GM19025 (cell line): ENCODE measurements around the gene PRKAG2.

Source experiments
- ATAC-seq: cut with Tn5 transposase; IDR thresholded peaks from one replicate; pipeline ENCODE4 v1.9.1; 2021; ENCODE audit warnings: mild to moderate bottlenecking, low read depth, moderate library complexity; ENCODE audit not compliant: unreplicated experiment

The PRKAG2 gene

DNA sequence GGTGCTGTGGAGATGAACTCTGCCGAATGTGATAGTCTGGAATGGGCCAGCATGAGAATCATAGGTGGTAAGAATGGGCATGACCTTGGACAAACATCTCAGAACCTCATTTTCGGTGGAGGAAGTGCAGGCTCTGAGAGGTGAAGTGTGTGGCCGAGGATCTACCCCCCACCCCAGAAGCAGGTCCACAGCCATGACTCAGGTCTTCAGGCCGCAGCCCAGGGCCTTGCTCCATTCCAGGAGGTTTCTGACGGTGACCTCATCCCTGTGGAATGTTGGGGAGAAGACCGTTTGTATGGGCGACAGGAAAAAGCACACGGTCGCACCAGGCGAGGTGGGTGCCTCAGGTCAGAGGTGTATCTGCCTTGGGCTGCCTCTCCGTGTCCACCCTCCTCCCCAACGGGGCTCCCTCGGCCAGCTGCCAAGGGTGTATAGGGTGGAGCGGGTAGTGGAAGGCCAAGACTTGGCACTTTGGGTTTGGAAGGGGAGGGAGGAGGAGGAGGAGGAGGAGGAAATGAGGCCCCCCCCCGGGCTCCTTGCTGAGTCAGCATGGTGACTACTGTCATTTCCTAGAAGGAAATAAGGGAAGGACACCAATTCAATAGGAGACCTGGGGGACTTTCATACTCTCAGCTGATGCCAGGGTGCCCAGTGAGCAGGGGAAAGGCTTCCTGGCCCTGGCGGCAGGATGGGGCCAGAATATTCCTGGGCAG, 189.2 kb downstream of the PRKAG2 start:
- no peak for ATAC-seq

DNA sequence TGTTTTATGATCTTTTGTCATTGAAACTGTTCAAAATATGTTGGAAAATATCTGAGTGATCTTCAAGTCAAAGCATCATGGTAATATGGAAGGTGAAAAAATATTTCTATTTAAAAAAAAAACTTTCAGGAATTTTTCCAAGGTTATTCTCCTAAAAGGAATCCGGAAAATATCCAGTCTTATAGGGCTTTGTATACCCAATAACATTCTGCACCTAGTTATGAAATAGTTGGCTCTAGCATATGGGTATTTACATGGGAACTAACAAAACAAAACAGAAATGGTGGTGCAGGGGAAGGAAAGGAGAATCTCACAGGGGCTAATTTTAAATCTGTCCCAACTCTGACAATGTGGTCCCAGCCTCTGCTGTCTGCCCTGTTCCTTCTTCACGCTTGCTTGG, 190.1 kb downstream of the PRKAG2 start:
- ATAC-seq: no peak

DNA sequence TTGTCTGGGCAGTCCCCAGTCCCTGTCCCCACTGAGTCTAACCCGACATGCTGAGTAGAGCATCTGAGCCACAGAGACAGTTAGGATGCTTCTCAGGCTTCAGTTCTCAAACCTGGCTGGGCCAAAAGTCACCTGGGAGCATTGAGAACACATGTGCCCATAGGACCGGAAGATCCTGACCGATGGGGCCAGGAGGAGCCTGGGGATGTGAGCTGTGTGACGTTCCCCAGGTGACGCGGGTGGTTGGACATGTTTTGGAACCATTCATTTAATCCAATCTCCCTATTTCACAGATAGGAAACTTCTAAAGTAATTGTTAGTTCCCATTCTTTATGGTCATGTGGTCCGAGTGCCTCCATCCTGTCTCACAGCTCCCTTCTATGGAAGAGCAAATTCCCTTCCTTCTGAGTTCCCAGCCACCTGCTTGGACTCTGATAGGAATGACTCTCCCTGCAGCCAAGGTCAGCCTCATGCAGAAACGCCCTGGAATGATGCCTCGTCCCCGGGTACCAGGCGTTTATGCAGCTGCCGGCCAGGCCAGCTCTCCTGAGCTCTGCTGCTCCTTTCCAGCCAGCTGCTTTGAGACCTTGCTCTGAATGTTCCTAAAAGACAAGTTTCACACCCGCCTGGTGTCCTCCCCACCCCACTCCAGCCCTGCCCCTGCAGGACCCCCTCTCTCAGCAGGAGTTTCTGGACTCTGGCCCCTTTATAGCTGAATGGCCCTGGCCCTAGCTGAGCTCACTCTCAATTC, 190.7 kb downstream of the PRKAG2 start:
- ATAC-seq: no peak

DNA sequence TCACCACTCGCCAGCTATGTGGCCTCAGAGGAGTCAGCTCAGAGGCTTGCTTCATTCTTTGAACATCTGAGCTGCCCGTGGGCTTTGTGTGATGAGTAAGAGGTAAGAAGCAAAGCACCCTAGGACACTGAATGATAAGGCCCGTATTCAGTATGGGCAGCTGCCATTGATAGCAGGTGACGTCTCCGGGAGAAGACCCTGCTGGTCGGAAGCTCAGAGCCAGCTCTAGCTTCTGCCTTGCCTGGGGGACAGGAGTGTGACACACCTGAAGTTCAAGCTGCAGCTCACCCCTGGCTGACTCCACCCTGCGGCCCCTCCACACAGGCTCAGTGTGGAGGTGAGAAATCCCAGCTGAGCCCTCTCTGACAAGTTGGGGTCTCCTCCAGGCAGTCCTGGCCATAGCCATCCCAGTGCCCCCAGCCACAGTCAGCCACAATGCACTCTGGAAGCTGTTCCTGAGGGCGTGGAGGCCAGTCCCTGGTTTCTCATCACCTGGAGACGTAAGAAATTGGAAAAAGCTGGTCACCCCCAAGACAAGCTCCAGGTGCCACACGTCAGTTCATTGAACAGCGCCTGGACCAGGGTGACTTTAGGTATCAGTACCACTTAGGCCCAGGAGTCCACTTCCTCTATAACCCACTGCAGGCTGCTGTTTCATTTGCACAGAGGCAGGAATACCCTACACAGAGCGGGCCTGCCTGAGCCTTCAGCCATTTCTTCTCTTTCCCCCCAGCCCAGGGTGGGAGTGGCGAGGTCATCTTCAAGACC, 192.3 kb downstream of the PRKAG2 start:
- no peak for ATAC-seq

DNA sequence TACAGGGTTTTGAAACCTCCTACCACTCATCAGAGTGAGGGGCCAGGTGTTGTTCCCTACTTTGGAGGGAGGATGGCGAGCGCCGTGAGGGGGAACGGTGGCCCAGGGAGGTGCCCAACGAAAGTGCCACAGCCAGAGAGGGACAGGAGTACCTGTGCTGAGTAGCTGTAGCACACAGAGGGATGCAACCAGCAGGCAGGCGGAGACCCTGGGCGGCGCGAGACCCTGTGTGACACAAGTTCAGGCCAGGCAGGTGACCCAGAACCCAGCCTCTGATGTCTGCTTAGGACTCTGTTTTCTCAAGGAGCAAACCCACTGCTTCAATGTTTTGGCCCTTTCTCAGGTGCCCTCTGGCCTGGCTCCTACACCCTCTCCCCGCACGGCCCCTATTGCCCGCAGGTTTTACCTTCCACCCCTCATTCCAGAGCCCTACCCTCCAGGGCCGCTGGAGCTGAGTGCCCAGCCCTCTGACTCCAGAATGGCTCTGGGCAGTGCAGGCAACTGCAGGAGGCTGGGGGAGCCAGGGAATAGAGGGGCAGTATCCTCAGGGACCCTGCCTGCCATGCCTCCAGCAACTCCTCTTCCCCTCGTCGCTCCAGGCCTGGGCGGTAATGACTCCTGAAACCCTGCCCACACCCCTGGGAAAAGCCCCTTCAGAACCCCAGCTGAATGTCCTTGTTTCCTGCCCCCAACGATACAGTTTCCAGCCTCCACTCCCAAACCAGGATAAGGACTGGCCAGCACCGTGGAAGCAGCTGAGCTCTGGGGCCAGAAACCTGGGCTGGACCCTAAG, 193.1 kb downstream of the PRKAG2 start:
- no peak for ATAC-seq

DNA sequence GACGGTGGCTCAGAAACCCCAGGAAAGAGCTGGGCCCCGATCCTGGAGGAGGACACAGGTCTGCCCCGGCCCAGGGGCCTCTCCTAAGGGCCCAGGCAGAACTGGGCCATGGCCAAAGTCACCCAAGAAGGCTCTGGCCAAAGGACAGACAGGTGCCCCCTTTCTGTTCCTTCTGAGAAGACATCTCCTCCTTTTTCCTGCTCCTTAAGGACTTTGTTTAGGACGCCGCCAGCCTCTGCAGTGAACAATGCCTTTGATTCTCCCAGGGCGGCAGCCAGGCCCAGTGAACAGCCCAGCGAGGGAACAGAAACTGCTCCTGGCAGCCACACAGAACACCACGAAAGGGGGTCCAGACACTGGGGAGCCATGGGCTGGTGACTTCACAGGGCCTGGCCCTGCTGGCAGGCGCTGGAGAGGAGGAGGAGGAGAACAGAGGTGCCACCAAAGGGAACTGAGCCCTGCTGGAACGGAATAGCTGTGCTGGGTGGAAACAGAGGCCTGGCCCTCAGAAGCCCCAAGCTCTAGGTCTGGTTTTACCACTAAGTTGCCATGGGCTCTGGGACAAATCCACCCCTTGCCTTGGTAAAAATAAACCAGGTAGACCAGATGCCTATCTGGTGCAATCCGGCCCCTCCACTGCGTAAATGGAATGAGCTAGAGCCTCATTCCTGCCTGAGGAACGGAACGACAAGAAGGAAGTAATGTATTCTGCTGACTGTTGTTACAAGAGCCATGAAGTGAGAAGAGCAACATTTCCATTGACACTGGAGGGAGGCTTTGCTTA, 193.9 kb downstream of the PRKAG2 start:
- ATAC-seq: no peak

DNA sequence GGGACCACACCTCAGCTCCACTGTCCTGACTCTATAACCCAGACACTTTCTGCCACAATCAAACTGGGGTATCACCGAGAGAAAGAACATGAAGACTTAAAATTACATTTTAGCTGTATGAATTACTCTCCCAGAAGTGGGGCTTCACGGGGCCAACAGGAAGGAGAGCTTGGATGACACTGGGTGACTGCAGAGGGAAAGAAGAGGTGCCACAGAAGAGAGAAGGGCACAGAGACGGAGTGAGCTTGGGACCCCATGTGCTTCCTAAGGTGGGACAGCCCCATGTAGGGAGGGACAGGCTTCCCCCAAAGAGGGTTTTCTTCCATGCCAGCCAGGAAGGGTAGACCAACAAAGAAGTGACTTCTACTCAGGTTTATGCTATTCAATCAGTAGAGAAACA, 195.2 kb downstream of the PRKAG2 start:
- no peak for ATAC-seq

DNA sequence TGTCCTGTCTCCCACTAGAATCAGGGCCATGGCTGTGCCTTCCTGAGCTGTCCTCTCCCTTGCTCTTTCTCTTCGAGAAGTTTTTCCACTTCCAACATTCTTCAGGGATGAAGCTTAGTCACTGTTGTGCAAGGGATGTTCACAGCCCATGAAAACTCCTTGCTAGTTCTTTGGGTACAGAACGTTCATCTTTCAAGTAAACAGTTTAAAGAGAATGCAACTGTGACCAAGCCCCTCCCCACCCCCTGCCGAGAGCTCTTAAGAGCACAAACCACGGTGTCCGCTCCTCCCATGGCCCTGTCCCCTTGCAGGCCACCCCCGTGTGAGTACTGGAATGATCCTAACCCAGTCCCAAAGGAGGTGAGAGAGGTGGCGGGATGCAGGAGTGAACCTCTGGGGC, 196.1 kb downstream of the PRKAG2 start:
- ATAC-seq: no peak

DNA sequence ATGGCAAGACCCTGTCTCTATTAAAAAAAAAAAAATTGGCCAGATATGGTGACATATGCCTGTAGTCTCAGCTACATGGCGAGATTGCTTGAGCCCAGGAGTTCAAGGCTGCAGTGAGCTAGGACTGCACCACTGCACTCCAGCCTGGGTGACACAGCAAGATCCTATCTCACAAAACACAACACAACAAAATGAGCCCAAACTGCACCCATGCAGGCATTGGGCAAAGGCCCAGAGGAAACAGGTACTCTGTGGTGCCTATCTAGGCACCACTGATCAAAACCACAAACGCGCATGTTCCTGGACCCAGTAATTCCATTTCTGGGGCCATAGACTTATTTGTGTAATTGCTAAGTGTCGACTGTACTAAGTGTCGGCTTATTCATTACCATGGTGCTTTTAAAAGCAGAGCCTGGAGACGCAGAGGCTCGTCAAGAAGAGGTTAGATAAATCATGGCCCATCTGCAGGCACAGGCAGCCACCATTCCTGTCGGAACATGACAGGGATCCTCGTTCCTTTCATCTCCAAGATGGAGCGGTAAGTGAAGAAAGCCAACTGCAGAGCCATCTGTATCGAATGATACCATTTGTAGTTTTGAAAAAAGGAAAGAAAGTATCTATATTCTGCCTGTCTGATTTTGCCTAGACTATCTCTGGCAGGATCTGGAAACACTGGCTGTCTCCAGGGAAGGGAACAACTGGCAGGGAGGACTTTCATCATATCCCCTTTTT, 196.9 kb downstream of the PRKAG2 start:
- ATAC-seq: no peak

DNA sequence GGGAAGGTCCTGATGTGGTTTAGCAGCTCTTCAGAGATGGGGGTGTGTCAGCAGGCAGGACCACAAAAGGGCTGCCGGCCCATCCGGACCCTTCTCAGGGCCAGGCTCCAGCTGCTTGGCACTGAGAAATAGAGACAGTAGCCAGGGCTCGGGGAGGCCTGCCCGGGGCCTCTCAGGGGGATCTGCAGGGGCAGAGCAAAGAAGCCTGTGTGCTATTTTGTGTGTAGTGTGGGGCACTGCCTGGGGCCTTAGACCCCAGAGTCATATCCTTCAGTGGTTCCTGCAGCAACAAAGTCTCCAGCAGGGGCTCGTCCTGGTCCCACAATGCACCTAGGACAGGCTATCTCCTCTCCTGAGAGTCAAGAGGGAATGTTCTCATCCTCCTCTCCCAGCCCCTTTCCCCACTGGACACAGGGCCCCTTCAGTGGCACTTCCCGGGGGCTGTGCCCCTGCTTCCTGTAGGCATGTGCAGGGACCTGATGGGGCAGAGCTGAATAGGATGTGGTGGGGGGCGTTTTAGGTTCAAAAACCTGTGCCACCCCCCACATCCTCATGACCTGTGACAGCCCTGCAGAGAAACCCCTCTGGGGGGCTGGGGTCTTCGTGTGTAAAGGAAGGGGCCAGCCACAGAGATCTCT, 197.7 kb downstream of the PRKAG2 start:
- no peak for ATAC-seq

DNA sequence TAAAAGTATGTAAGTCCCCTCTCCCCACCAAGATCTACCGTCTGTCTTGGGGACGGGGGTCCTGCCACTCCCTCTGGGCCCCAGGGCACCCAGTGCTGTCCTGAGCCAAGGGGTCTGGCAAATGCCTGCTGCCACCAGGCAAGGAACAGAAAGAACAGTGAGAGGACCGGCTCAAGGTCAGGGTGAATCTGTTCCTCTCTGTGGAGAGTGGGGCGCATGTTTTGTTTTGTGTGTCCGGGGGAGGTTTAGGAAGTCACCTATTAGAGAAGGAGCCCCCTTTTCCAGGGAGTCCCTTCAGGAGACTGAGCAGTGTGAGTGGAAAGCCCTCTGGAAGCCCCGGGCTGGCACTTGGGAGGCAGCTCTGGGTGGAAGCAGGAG, 198.7 kb downstream of the PRKAG2 start:
- ATAC-seq: no peak

DNA sequence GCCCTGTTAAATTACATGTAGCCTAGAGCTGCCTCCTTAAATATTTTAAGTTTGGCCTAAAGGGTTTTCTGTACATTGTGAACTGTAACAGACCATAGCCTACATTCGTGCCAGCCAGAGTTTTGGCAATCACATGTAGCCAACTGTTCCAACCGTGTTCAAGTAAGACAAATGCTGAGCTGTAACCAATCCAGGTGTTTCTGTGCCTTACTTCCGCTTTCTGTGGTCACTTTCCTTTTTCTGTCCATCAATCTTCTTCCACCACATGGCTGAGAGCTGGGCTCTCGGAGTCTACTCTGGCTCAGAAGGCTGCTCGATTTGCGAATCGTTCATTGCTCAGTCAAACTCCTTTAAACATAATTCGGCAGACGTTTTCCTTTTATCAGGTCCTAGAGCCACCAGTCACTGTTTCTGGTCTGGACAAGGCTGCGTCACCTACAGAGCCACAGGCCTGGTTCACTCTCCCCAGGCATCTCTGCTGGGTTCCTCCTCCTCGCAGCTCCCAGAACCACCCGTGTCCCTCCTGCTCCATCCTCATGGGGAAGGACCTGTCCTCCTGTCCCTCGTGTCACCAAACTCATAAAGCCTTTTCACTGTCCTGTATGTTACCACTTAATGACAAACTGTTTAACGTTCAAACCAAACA, 199.2 kb downstream of the PRKAG2 start:
- no peak for ATAC-seq

DNA sequence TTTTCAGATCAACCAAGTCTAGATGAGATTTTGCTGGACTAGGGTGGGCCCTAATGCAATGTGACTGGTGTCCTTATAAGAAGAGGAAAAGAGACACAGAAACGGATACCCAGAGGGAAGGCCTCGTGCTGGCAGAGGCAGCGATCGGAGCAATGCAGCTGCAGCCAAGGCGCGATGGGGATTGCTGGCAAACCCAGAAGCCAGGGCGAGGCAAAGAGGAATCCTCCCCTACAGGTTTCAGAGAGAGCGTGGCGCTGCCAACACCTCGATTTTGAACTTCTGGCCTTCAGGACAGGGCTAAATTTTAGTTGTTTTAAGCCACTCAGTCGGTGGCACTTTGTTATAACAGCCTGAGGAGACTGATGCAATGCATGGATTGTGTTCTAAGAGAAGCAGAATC, 200.2 kb downstream of the PRKAG2 start:
- ATAC-seq: no peak

DNA sequence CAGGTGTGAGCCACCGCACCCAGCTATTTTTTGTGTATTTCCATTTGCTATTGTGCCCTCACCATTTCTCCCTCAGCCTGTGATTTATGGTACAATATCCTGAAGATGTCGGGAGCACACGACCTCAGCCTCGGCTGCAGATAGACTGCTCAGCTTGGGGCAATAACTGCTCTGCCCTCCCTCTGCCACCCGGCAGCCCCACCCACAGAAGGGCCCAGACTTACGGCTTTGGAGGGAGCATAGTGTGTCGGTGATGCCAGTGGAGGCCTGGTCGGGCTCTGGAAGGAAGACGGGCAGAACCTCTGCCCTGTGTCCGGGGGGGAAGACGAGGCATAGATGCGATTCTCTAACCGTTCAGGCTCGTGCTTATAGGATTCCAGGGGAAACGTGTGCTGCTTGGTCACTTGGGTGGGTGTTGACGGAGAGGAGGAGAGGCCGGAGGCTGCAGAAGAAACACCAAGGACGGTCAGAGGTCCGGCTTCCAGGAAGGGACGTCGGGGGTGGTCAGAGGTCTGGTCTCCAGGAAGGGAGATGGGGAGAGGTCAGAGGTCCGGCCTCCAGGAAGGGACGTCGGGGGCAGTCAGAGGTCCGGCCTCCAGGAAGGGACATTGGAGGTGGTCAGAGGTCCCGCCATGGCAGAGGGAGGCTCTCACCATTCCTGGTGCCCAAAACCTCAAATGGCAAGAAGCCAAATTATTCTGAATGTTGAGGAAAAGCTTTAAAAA, 201.6 kb downstream of the PRKAG2 start:
- no peak for ATAC-seq

DNA sequence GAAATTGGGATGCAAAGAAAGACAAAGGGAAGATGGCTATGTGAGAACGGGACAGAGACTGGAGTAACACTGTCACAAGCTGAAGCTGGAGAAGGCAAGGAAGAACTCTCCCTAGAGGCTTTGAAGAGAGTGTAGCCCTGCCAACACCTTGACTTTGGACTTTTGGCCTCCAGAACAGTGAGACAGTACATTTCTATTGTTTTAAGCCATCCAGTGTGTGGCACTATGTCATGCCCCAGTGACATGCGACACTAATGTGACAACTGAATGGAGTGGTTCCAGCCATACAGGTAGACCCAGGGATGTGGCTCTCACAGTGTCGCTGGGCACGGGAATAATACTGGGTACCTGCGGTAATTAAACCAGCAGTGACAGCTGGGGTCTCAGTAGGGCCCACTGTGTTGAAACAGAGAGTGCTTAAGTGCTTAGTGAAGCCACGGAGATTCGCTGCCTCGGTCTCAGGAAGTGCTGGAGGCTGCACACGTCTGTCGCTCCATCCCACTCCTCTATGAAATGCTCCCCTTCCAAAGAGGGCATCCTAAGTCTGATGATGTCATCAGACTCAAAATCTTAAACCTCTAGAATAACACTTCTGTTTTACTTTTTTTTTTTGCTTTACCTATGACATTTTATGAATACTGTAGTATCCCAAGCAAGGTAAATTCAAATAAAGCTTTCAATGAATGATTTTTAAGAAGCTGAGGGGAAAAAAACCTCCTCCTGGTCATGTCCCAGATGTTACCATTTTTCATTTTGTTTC, 202.6 kb downstream of the PRKAG2 start:
- ATAC-seq: no peak

DNA sequence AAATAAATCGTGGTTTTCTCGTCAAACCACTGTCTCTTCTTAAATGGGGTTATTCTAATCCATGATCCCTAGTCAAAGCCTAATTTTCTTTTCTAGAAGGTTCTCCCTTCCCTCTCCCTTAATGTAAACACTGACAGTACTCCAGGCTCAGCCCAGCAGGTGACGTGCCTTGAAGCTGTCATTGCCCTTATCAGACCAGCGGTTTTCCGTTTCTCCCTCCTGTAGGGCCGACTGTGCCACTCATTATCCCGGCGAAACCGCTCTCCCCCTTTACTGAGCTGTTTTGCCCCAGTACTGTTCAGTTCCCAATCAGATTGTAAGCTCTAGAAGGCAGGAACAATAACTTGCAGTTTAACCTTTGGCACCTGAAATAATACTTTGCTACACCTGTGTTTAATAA, 203.7 kb downstream of the PRKAG2 start:
- ATAC-seq: no peak

DNA sequence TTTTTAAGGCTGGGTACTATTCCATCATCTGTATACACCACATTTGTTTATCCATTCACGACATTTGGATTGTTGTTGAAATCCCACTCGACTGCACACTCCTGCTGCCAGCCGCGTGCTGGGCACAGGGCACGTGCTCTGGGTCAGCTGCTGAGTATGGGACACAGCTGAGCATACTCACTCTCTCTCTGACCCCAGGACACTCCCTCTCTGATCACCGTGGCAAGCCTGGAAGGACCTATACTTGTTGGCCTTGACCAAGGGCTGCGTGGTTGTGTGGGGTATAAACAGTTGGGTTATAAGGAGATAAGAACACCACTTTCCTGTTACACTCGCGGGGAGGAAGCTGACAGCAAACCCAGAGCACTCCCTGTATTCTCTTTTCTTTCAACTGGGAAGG, 204.2 kb downstream of the PRKAG2 start:
- ATAC-seq: no peak
